ENCODE results near the gene CAMTA1.

CAMTA1 gene

DNA sequence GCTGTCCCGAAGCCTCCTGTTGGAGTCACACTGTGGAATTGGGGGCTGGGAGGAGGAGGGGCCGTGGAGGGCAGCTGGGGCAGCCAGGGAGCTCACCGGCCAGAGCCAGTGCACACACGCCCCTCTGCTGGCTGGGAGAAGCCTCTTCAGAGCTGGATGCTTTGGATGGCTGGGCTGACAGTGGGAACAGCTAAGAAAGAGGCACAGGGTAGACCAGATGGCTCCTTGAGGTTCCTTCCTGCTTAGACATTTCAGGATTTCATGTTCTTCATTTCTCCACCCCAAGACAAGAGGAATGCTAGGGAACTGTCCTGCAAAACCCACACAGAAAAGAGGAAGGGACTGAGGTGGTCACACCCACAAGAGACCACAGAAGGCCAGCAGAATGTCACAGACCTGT, 731.1 kb downstream of the CAMTA1 start (continued):
- TF ChIP-seq GLI2 (tag by site-specific recombination; IDR thresholded peaks at IDR 0.05; ENCODE audit: borderline replicate concordance, low read depth) = no peak
- TF ChIP-seq ZNF654 (tag by site-specific recombination; IDR thresholded peaks at IDR 0.05; ENCODE audit: low read depth) = no peak
- TF ChIP-seq GLIS2 (tag by site-specific recombination; IDR thresholded peaks at IDR 0.05) = no peak
- TF ChIP-seq CTCF (tag by site-specific recombination; IDR thresholded peaks at IDR 0.05) = no peak
- TF ChIP-seq ZBTB20 (tag by site-specific recombination; IDR thresholded peaks at IDR 0.05) = no peak

DNA sequence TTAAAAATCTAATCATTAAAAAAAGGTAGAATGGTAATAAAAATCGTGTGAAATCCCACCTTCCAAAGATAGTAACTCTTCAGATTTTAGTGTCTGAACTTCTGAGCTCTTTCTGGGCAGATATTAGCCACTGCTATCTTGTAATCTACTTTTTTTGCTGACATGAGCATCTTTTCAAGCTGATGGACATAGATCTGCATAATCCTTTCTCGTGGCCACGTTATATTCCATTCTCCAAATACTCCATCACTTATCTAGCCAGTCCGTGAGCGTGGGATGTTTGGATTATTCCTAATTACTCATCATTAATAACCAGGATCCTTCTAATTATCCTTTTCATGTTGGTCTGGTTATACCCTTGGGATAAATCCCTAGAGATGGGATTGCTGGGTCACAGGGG, 731.7 kb downstream of the CAMTA1 start:
- H3K4me3 ChIP-seq (ENCODE audit: low read depth, low read length) = no peak overlapping the region
- ChIA-PET CTCF (interaction anchor here (0.6 to 1.4 kb wide), 6 partner anchors 11 to 799 kb away, joined by 3 read pairs; no protein-coding TSS in a partner anchor), POLR2A (no interaction called here)
- H3K27ac ChIP-seq (ENCODE audit: extremely low read depth, low read depth, low read length) = no peak overlapping the region
- no peaks in the 10 kb centered on the region for H3K9me3 ChIP-seq (ENCODE audit: control insufficient read depth, insufficient read depth, low read depth, low read length)
- H3K4me1 ChIP-seq (ENCODE audit: control insufficient read depth, insufficient read depth, low read length) = no peaks in the 10 kb centered on the region
- no peaks in the 10 kb centered on the region for H3K36me3 ChIP-seq (ENCODE audit: control insufficient read depth in 2 of 2, insufficient read depth in 1 of 2, low read length in 2 of 2)
- TF ChIP-seq KLF16 (tag by site-specific recombination; IDR thresholded peaks at IDR 0.05) (no peak), ZNF596 (tag by site-specific recombination; IDR thresholded peaks at IDR 0.05) (no peak), ZNF266 (tag by site-specific recombination; IDR thresholded peaks at IDR 0.05; ENCODE audit: low read depth) (no peak), ZNF132 (tag by site-specific recombination; IDR thresholded peaks at IDR 0.05; ENCODE audit: borderline replicate concordance) (no peak), HOXA7 (CRISPR knock-in tag; IDR thresholded peaks at IDR 0.05; ENCODE audit: borderline replicate concordance) (no peak), HOXC10 (CRISPR knock-in tag; IDR thresholded peaks at IDR 0.05) (no peak), ZNF292 (tag by site-specific recombination; IDR thresholded peaks at IDR 0.05; ENCODE audit: borderline replicate concordance, low read depth) (no peak), TRIM28 (IDR thresholded peaks at IDR 0.05; ENCODE audit: borderline replicate concordance, low read length) (no peak), ZNF530 (tag by site-specific recombination; IDR thresholded peaks at IDR 0.05; ENCODE audit: low read depth) (no peak), ZFHX2 (tag by site-specific recombination; conservative IDR thresholded peaks at IDR 0.05) (no peak), ZNF571 (tag by site-specific recombination; IDR thresholded peaks at IDR 0.05) (no peak)
- TF ChIP-seq, protein P1, sequence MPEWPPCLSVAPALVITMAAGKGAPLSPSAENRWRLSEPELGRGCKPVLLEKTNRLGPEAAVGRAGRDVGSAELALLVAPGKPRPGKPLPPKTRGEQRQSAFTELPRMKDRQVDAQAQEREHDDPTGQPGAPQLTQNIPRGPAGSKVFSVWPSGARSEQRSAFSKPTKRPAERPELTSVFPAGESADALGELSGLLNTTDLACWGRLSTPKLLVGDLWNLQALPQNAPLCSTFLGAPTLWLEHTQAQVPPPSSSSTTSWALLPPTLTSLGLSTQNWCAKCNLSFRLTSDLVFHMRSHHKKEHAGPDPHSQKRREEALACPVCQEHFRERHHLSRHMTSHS (tag by site-specific recombination; IDR thresholded peaks at IDR 0.05) = no peak

GRCh38 chr1:7517611-7518330, 732.5 kb downstream of the CAMTA1 start:
- POLR2A ChIA-PET = no interaction called here
- no peak overlapping the region for H3K4me3 ChIP-seq (ENCODE audit: low read depth, low read length)
- H3K27ac ChIP-seq (ENCODE audit: extremely low read depth, low read depth, low read length) = no peak overlapping the region
- no peaks in the 10 kb centered on the region for H3K36me3 ChIP-seq (ENCODE audit: control insufficient read depth in 2 of 2, insufficient read depth in 1 of 2, low read length in 2 of 2)
- CTCF ChIA-PET = interaction anchor here (0.6 to 1.1 kb wide), 4 partner anchors 10 to 330 kb away, joined by 3 read pairs; no protein-coding TSS in a partner anchor
- no peaks in the 10 kb centered on the region for H3K4me1 ChIP-seq (ENCODE audit: control insufficient read depth, insufficient read depth, low read length)
- no peaks in the 10 kb centered on the region for H3K9me3 ChIP-seq (ENCODE audit: control insufficient read depth, insufficient read depth, low read depth, low read length)
- TF ChIP-seq ZNF843 (tag by site-specific recombination; IDR thresholded peaks at IDR 0.05) = no peak
- TF ChIP-seq, protein P2, sequence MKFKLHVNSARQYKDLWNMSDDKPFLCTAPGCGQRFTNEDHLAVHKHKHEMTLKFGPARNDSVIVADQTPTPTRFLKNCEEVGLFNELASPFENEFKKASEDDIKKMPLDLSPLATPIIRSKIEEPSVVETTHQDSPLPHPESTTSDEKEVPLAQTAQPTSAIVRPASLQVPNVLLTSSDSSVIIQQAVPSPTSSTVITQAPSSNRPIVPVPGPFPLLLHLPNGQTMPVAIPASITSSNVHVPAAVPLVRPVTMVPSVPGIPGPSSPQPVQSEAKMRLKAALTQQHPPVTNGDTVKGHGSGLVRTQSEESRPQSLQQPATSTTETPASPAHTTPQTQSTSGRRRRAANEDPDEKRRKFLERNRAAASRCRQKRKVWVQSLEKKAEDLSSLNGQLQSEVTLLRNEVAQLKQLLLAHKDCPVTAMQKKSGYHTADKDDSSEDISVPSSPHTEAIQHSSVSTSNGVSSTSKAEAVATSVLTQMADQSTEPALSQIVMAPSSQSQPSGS (tag by site-specific recombination; IDR thresholded peaks at IDR 0.05; ENCODE audit: low read depth) = no peak
- no peak for TF ChIP-seq ZSCAN30 (tag by site-specific recombination; IDR thresholded peaks at IDR 0.05)
- TF ChIP-seq PRDM1 (tag by site-specific recombination; IDR thresholded peaks at IDR 0.05) = no peak
- no peak for TF ChIP-seq ZNF548 (tag by site-specific recombination; IDR thresholded peaks at IDR 0.05)
- no peak for TF ChIP-seq ZNF621 (tag by site-specific recombination; IDR thresholded peaks at IDR 0.05)
- no peak for TF ChIP-seq ZBTB6 (tag by site-specific recombination; IDR thresholded peaks at IDR 0.05)
- TF ChIP-seq, protein P3, sequence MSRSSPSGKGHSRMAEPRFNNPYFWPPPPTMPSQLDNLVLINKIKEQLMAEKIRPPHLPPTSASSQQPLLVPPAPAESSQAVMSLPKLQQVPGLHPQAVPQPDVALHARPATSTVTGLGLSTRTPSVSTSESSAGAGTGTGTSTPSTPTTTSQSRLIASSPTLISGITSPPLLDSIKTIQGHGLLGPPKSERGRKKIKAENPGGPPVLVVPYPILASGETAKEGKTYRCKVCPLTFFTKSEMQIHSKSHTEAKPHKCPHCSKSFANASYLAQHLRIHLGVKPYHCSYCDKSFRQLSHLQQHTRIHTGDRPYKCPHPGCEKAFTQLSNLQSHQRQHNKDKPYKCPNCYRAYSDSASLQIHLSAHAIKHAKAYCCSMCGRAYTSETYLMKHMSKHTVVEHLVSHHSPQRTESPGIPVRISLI (tag by site-specific recombination; IDR thresholded peaks at IDR 0.05) = no peak
- TF ChIP-seq ZFP41 (tag by site-specific recombination; IDR thresholded peaks at IDR 0.05; ENCODE audit: borderline replicate concordance) = no peak
- no peak for TF ChIP-seq ZNF76 (tag by site-specific recombination; IDR thresholded peaks at IDR 0.05; ENCODE audit: borderline replicate concordance, low read depth)

Data from HEK293 (cell line).